ENCODE measurements around the gene SNX24.
"Not testable (repeated sequence)": the region's sequence is repeated elsewhere in the genome, so short reads cannot be mapped to it uniquely, and the experiment has no call there.

SNX24 gene

GRCh38 chr5:122874179-122874875 is 28.9 kb downstream of the SNX24 start:
- DNase-seq: no peak

- DNase-seq: no peak
Measured at GRCh38 chr5:122877518-122877917, 32.1 kb downstream of the SNX24 start.

GRCh38 chr5:122879076-122879475 is 33.7 kb downstream of the SNX24 start:
- no peak for DNase-seq

- no peak for DNase-seq
Measured at GRCh38 chr5:122880170-122880689, 34.8 kb downstream of the SNX24 start.

GRCh38 chr5:122880749-122881148 is 35.3 kb downstream of the SNX24 start:
- DNase-seq: no peak

- peak; percentile 66 for DNase-seq
Measured at GRCh38 chr5:122882831-122883230, 37.4 kb downstream of the SNX24 start.

- DNase-seq: no peak
Measured at GRCh38 chr5:122885045-122885517, 39.7 kb downstream of the SNX24 start.

- DNase-seq: no peak
Measured at GRCh38 chr5:122885891-122886290, 40.5 kb downstream of the SNX24 start.

- DNase-seq: no peak
Measured at GRCh38 chr5:122895141-122895540, 49.7 kb downstream of the SNX24 start.

GRCh38 chr5:122896598-122897282 is 51.3 kb downstream of the SNX24 start:
- DNase-seq: no peak

DNA sequence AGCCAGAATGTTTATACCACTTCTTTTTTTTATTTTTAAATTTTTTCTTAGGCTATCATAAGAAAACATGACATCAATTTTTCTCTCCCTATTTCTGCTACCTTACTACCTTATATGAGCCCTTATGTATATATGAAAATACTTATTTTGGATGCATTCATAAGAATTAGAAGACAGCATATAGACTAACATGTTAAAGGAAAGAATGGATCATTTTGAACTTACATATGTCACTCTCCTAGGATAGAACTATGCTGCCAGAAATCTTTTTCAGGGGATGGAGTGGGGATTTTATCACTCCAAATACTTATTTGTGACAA is 51.8 kb downstream of the SNX24 start:
- DNase-seq: no peak

- DNase-seq: no peak
Measured at GRCh38 chr5:122901346-122901745, 55.9 kb downstream of the SNX24 start.

- no peak for DNase-seq
Measured at GRCh38 chr5:122902263-122902662, 56.9 kb downstream of the SNX24 start.

DNA sequence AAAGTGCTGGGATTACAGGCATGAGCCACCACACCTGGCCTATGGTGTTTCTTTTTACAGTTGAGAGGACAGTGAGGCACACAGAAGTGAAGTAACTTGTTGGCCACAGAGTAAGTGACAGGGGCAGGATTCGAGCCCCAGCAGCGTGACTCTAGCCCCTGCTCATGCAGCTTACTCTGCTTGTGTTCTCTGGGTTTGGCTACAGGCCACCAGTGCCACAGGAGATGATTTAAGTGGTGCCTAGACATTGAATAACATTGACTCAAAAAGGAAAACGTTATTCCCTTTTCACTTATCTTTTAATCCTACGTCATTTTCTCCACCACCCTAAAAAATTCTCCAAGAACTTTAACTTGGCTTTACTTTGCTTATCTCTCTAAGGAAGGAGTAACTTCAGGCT is 61.4 kb downstream of the SNX24 start:
- peak; percentile 94 for DNase-seq

GRCh38 chr5:122907276-122907675 is 61.9 kb downstream of the SNX24 start:
- peak; percentile 93 for DNase-seq

GRCh38 chr5:122908108-122908507 is 62.7 kb downstream of the SNX24 start:
- DNase-seq: no peak

DNA sequence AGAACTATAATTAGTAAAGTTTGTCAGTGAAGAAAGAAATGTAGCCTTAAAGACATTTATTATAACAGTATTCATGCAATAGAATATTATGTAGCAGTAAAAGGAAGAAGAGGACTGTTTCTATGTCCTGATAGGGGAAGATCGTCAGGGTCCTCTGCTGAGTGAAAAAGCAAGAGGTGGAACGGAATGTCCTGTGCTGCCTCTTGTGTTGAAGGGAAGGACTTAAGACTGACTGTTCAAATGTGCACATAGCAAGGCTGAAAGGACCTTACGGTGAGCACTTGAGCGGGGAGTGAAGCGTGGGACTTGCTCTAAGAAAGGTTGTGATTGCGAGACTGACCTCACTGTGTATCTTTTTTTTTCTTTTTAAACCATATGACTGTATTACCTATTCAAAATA is 63.2 kb downstream of the SNX24 start:
- no peak for DNase-seq

- DNase-seq: peak; percentile 43
Measured at GRCh38 chr5:122909470-122910100, 64.2 kb downstream of the SNX24 start.

GRCh38 chr5:122913436-122913835 is 68.0 kb downstream of the SNX24 start:
- DNase-seq: not testable (repeated sequence)

DNA sequence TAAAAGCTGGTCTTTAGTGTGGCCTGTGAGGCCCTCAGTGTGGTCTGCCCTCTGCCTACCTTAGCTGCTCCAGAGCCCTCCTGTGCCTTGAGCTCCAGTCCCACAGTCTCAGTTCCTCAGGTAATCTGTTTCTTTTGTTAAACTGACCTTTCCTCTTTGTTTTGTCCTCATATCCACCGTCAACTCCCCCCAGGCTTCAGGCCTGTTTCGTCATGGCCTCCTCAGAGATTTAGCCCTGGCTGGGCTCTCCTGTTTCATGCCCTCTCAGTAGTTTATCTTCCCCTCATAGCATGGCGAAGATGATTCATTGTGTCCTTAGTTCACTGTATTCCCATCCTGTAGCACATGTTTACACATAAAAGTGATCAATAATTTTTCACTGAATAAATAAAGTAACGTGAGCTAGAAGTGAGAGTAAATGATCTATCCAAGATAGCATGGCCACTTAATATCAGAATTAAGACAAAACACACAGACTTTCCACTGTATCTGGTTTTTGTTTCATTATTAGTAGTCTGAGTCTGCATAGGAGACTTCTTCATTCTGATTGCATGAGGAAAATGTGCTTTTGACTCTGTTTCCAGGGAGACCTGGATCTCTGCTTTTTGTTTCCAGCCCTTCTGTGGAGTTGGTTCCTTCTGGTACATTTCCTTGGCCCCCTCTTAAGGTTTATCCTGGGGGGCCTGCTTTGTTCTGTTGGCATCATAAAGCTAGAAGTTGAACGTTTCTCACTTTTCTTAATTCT is 70.5 kb downstream of the SNX24 start:
- DNase-seq: no peak

DNA sequence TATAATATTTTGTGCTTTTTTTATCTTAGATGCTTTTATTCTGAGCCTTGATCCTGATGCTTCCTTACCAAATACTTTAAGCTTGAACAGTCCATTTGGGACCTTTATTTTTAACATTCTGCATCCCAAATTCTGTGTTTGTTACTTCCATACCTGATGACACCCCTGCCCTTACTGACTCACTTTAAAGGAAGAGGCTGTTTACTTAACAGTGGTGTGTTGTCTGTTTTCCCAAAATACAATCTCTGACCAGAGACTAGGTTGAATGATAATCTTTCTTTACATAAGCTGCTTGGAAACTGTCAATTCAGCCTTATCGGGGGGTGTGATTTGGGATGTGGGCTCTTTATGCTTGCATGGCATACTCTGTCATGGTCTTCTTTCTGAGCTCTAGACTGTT is 71.1 kb downstream of the SNX24 start:
- DNase-seq: no peak

GRCh38 chr5:122919969-122920368 is 74.6 kb downstream of the SNX24 start:
- DNase-seq: no peak

- no peak for DNase-seq
Measured at GRCh38 chr5:122921826-122922225, 76.4 kb downstream of the SNX24 start.
